Stomach (tissue), 4 donors: ENCODE results near the gene GPC6.

Experiments used
- EP300 ChIP-seq: sonication (generic); formaldehyde crosslinking; IDR thresholded peaks from one replicate; pipeline ENCODE4 v1.6.1; 2017; ENCODE audit warnings: antibody characterized with exemption
- POLR2A ChIP-seq, 4 donors: fragments of 450-650 bp; IDR thresholded peaks; one replicate each; pipeline ENCODE4 v1.6.1; 2016; ENCODE audit warnings: antibody characterized with exemption in 4 of 4, control low read depth in 2 of 4, mild to moderate bottlenecking in 1 of 4, moderate library complexity in 1 of 4
- POLR2AphosphoS5 ChIP-seq, 3 donors: sonication (generic); formaldehyde crosslinking; IDR thresholded peaks; one replicate each; pipeline ENCODE4 v1.6.1; 2016; ENCODE audit warnings: antibody characterized with exemption in 3 of 3
- TF ChIP-seq, protein P1 (sequence below), 7 experiments: fragments of 450-650 bp in 4 of 7; fragments of 200-600 bp in 3 of 7; sonication (generic) in 3 of 7; IDR thresholded peaks; one replicate each; pipeline ENCODE4 v1.5.1; 2016 to 2019; ENCODE audit warnings: antibody characterized with exemption in 7 of 7, control low read depth in 2 of 7, mild to moderate bottlenecking in 1 of 7

DNA sequence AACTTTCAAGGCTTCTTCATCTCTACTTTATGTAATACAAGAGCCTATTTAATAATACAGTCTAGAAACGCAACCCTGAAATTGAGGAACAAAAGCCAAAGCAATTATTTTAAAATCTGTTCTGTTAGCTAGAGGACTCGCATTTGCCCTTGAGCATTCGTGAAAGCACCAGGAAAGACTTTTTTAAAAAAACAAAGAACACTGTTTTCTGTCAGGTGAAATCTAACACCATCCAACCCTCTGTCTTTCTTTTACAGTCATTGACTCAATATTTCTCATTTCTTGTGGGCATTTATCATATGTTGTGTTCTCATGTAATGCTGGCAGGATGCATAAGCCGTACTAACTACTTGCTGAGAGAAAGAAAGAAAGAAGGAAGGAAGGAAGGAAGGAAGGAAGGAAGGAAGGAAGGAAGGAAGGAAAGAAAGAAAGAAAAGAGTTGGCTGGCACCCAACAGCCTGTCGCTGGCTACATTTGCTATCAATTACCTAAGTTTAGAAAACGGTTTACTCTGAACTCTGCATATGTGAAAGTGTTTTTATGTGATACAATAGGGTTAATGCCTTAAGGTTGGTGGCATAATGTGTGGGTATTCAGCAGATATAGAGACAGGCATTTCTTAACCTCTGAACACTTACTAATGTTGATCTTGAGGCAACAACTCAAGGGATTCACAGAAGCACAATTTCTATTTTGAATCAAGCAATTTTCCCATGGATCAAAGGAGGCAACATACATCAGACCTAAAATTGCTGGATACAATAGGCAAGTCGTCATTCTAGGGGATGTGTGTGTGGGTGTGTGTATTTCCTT lies 807.4 kb downstream of the GPC6 start:
- TF ChIP-seq, protein P1, sequence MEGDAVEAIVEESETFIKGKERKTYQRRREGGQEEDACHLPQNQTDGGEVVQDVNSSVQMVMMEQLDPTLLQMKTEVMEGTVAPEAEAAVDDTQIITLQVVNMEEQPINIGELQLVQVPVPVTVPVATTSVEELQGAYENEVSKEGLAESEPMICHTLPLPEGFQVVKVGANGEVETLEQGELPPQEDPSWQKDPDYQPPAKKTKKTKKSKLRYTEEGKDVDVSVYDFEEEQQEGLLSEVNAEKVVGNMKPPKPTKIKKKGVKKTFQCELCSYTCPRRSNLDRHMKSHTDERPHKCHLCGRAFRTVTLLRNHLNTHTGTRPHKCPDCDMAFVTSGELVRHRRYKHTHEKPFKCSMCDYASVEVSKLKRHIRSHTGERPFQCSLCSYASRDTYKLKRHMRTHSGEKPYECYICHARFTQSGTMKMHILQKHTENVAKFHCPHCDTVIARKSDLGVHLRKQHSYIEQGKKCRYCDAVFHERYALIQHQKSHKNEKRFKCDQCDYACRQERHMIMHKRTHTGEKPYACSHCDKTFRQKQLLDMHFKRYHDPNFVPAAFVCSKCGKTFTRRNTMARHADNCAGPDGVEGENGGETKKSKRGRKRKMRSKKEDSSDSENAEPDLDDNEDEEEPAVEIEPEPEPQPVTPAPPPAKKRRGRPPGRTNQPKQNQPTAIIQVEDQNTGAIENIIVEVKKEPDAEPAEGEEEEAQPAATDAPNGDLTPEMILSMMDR (IDR thresholded peaks at IDR 0.05) = no peak
- TF ChIP-seq POLR2AphosphoS5 (IDR thresholded peaks at IDR 0.05) = no peak
- no peak for TF ChIP-seq POLR2A (IDR thresholded peaks at IDR 0.05)
- no peak for TF ChIP-seq EP300
